OCI-LY7 (cell line): ENCODE results near the gene NLN.

Experiments
- CTCF ChIP-seq: fragments of 200-600 bp; sonication (generic); conservative IDR thresholded peaks from 2 replicates; pipeline ENCODE4 v1.5.1; 2014; ENCODE audit warnings: mild to moderate bottlenecking, antibody characterized with exemption, low read length, moderate library complexity, mixed read lengths
- EZH2phosphoT487 ChIP-seq: fragments of 200-600 bp; sonication (generic); IDR thresholded peaks from 2 replicates; pipeline ENCODE4 v1.6.1; 2018; ENCODE audit warnings: low read depth, borderline replicate concordance, mild to moderate bottlenecking, mixed run types, antibody characterized with exemption, low read length, moderate library complexity, mixed read lengths

- no peak for TF ChIP-seq CTCF
- no peak for TF ChIP-seq EZH2phosphoT487
Measured at GRCh38 chr5:65699338-65699737, 22.7 kb upstream of the NLN start.
